Lung (tissue), 12 donors: ENCODE measurements around the gene AUTS2. TPM values are rescaled to one million over a fixed set of nuclear protein-coding genes. Genes with fewer than 3 reads are reported as not detected.

Experiments
- ATAC-seq: fragments of 200-7000 bp; cut with Tn5 transposase; one replicate; pipeline ENCODE4 v1.9.1; 2020; ENCODE audit warnings: moderate number of reproducible peaks; ENCODE audit not compliant: insufficient read depth, low FRiP score
- DNase-seq, 3 donors: peaks; one replicate each; pipeline ENCODE4 v3.0.0-alpha.2; 2013 to 2017
- H3K27ac ChIP-seq, 2 donors: one replicate each; pipeline ENCODE4 v1.5.1; 2013; ENCODE audit warnings: mild to moderate bottlenecking in 2 of 2, moderate library complexity in 2 of 2, control low read depth in 1 of 2, inconsistent platforms in 1 of 2, low read depth in 1 of 2, low read length in 1 of 2
- H3K27me3 ChIP-seq, 3 donors: one replicate each; pipeline ENCODE4 v1.5.1; 2013; ENCODE audit warnings: low read length in 2 of 3; ENCODE audit not compliant: control insufficient read depth in 3 of 3, insufficient read depth in 3 of 3
- H3K36me3 ChIP-seq, 4 donors: one replicate each; pipeline ENCODE4 v1.5.1; 2013; ENCODE audit warnings: low read length in 4 of 4, mild to moderate bottlenecking in 1 of 4, moderate library complexity in 1 of 4; ENCODE audit not compliant: control insufficient read depth in 4 of 4, insufficient read depth in 4 of 4
- H3K4me1 ChIP-seq, 5 donors: one replicate each; pipeline ENCODE4 v1.5.1; 2013; ENCODE audit warnings: low read length in 5 of 5, mild to moderate bottlenecking in 2 of 5, moderate library complexity in 1 of 5; ENCODE audit not compliant: control insufficient read depth in 5 of 5, insufficient read depth in 5 of 5
- H3K4me3 ChIP-seq: one replicate; pipeline ENCODE4 v1.5.1; 2013; ENCODE audit warnings: mild to moderate bottlenecking, control low read depth, moderate library complexity
- H3K9ac ChIP-seq, 2 donors: one replicate each; pipeline ENCODE4 v1.5.1; 2013; ENCODE audit warnings: low read length in 2 of 2, control low read depth in 1 of 2; ENCODE audit not compliant: insufficient read depth in 1 of 2
- H3K9me3 ChIP-seq, 4 donors: one replicate each; pipeline ENCODE4 v1.5.1; 2013; ENCODE audit warnings: low read length in 3 of 4, mild to moderate bottlenecking in 1 of 4, moderate library complexity in 1 of 4; ENCODE audit not compliant: control insufficient read depth in 4 of 4, insufficient read depth in 3 of 4
- CTCF ChIP-seq: IDR thresholded peaks from 2 replicates; pipeline ENCODE4 v1.5.1; 2012; ENCODE audit warnings: mild to moderate bottlenecking; ENCODE audit errors: control extremely low read depth, extremely low read depth
- WGBS, 2 donors: extraction: QIAGEN DNeasy Blood & Tissue Kit; methylation state at CpG; one replicate each; pipeline ENCODE4 v1.1.7; 2013; 5-methylcytosine and 5-hydroxymethylcytosine counted together
- polyA plus RNA-seq, 2 donors: library from polyadenylated mRNA; stranded (reverse); fragments of 200-250 nt; gene quantifications; one replicate each; pipeline ENCODE4 v1.2.1, GENCODE V29; 2013
- total RNA-seq, 2 donors: library from RNA; depleted of rRNA in 1 of 2; stranded (reverse); fragments of >200 nt in 1 of 2; gene quantifications; one replicate each; pipeline ENCODE4 v1.2.1, GENCODE V29; 2014 to 2021
- donor health status: control.
- donor health status: control.
- donor health status: Bipolar disorder and iron deficiency.
- donor health status: healthy.
- donor health status: DM: yes; HTN: yes; CAD: no.

Gene AUTS2
- total and polyA plus RNA-seq, 4 donors: 11.8 to 115 (median 40.6) TPM

DNA sequence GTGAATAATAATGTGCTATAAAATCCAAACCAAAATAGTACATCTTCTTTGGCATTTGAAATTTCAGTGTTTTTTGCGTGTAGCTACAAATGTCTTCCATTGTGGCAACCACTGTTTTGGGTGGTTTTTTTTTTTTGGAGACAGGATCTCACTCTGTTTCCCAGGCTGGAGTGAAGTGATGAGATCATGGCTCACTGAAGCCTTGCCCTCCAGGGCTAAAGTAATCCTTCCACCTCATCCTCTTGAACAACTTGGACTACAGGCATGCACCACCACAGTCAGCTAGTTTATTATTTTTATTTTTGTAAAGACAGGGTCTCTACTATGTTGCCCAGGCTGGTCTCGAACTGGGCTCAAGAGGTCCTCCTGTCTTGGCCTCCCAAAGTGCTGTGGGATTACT is 455.1 kb downstream of the AUTS2 start:
- no peaks in the 10 kb centered on the region for H3K36me3 ChIP-seq
- no peak for TF ChIP-seq CTCF
- H3K9me3 ChIP-seq: no peaks in the 10 kb centered on the region
- no peaks in the 10 kb centered on the region for H3K27me3 ChIP-seq
- H3K4me1 ChIP-seq: peaks cover 0 to 12% (median 9%) of the 10 kb centered on the region in 5 donors
- no peak overlapping the region for H3K4me3 ChIP-seq
- DNase-seq (no peak), ATAC-seq (no peak)
- WGBS, 2 donors: 92 to 93% methylated on average over 2 of the region's 2 CpGs
- no peak overlapping the region for H3K27ac ChIP-seq
- H3K9ac ChIP-seq: no peak overlapping the region

DNA sequence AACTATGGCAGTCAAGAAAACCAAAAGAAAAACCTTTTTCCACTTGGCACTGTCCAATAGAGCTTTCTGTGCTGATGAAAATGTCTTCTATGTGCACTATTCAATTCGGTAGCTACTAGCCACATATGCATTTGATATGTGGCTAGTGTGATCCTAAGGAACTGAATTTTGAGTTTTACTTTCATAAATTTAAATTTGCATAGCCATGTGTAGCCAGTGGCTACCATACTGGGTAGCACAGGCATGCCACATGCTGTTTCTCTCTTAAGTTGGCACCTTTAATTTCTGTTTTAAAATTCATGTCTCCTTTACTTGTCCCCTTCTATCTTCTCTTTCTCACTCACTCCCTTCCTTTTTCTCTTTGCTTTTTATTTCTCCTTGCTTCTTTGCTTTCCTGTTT is 455.7 kb downstream of the AUTS2 start:
- Histone ChIP-seq H3K27ac (no peak overlapping the region), H3K27me3 (no peaks in the 10 kb centered on the region), H3K4me1 (peaks cover 0 to 12% (median 8%) of the 10 kb centered on the region in 5 donors), H3K9ac (no peak overlapping the region), H3K36me3 (no peaks in the 10 kb centered on the region), H3K9me3 (no peaks in the 10 kb centered on the region), H3K4me3 (no peak overlapping the region)
- 91 to 93% methylated on average over 1 of the region's 1 CpG for WGBS, 2 donors
- DNase-seq (no peak), ATAC-seq (no peak)
- no peak for TF ChIP-seq CTCF

- Histone ChIP-seq H3K4me3 (no peak overlapping the region), H3K36me3 (no peaks in the 10 kb centered on the region), H3K9me3 (no peaks in the 10 kb centered on the region), H3K4me1 (peaks cover 0 to 12% (median 8%) of the 10 kb centered on the region in 5 donors), H3K27me3 (no peaks in the 10 kb centered on the region), H3K9ac (no peak overlapping the region), H3K27ac (no peak overlapping the region)
- ATAC-seq (no peak), DNase-seq (peak in 1 of 3 donors; percentile 47)
- no peak for TF ChIP-seq CTCF
- WGBS, 2 donors: 75 to 88% methylated on average over 1 of the region's 1 CpG
Measured at GRCh38 chr7:70056363-70056762, 458.1 kb downstream of the AUTS2 start.
